Epithelial cell of umbilical artery (primary cell): ENCODE data around the gene ZBED1. TPM values are rescaled to one million over a fixed set of nuclear protein-coding genes. Genes with fewer than 3 reads are reported as not detected.

Experiments
- total RNA-seq: library from RNA; depleted of rRNA; stranded (reverse); fragments of >200 nt; gene quantifications from 2 replicates; pipeline ENCODE4 v1.2.3, GENCODE V29; 2014

Gene ZBED1
- total RNA-seq, result 47.4 and 48.3 TPM in 2 replicates

GRCh38 chrX:2500803-2501558 lies at the start of gene ZBED1, which contains the start of gene DHRSX:
Gene ZBED1, minus strand, starts transcription at chrX:2500976. Its CDS starts 10,257 bp downstream, at chrX:2490719.
Gene DHRSX, minus strand, starts transcription at chrX:2500976. Its CDS starts 51 bp downstream, at chrX:2500925.

Other genes starting within 250 kb of the ZBED1 start
- gene DHRSX, start within 50 bp of the ZBED1 start, total RNA-seq, result 15.5 and 22.7 TPM in 2 replicates
- 169 and 214 TPM in 2 replicates for gene CD99, start 190.3 kb upstream of the ZBED1 start, total RNA-seq